ENCODE measurements around the gene TKFC.

DNA sequence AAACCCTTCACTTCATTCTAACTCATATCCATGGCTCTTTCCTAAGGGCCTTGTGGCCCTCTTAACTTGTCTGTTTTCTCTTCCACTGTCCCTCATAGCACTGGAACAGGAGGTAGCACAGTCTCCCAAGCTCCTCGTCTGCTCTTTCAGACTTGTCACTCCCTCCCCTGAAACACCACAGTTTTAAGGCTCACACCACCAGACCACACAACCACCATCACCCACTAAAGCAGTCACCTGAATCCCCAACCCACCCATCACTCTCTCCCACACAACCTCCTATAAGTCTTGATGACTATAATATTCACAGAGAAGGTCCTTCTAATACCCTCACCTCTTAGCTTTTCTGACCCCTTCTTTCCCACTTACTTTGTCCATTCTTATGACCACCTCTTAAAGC lies 26.8 kb upstream of the TKFC start:
- TF ChIP-seq, protein P1, sequence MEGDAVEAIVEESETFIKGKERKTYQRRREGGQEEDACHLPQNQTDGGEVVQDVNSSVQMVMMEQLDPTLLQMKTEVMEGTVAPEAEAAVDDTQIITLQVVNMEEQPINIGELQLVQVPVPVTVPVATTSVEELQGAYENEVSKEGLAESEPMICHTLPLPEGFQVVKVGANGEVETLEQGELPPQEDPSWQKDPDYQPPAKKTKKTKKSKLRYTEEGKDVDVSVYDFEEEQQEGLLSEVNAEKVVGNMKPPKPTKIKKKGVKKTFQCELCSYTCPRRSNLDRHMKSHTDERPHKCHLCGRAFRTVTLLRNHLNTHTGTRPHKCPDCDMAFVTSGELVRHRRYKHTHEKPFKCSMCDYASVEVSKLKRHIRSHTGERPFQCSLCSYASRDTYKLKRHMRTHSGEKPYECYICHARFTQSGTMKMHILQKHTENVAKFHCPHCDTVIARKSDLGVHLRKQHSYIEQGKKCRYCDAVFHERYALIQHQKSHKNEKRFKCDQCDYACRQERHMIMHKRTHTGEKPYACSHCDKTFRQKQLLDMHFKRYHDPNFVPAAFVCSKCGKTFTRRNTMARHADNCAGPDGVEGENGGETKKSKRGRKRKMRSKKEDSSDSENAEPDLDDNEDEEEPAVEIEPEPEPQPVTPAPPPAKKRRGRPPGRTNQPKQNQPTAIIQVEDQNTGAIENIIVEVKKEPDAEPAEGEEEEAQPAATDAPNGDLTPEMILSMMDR (conservative IDR thresholded peaks at IDR 0.05), result no peak
- no peak for TF ChIP-seq EZH2 (IDR thresholded peaks at IDR 0.05; ENCODE audit: low read depth)

All from PC-9 (cell line).